ENCODE results near the gene IBTK. TPM values are rescaled to one million over a fixed set of nuclear protein-coding genes. Genes with fewer than 3 reads are reported as not detected.
"Not testable (repeated sequence)": the region's sequence is repeated elsewhere in the genome, so short reads cannot be mapped to it uniquely, and the experiment has no call there.

The IBTK gene
- total RNA-seq, 1 donor = 83.3 TPM

DNA sequence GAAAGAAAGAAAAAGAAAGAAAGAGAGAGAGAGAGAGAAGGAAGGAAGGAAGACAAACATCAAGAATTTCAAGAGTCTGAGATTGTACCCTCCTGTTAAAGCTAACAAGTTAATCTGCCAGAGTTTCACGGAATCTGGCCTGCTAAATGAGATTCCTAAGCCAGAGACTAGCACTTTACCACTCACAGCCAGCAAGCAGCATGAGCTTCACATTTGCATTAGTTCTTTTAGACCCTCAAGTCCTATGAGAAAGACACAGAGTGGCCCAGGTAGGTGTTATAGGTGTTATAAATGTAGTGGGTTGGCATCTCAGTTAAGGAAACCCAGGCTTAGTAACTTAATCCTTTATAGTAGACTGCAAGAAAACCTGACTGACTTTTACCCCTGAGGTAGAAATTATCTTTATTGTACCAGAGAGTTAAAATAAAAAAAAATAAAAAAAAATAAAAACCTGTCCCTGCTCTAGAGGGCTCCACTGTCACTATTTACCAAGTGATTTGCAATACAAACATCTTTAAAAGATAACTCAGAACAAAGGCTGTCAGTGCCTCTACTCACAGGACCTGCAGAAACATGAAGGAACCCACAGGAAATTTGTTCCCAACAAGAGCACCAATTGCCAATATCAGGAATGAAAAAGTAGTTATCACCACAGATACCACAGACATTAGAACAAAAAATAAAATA lies 9.7 kb upstream of the IBTK start:
- TF ChIP-seq CTCF (IDR thresholded peaks at IDR 0.05; ENCODE audit: insufficient read depth, low read depth, low read length) = no peak
- H3K4me3 ChIP-seq (ENCODE audit: low read depth, low read length) = no peak overlapping the region
- no peak for DNase-seq (ENCODE audit: low read depth)

GRCh38 chr6:82254722-82255121 lies 7.2 kb upstream of the IBTK start:
- DNase-seq (ENCODE audit: low read depth); H3K4me3 ChIP-seq (ENCODE audit: low read depth, low read length): not testable (repeated sequence)

- peak; percentile 48 for DNase-seq (ENCODE audit: low read depth)
- TF ChIP-seq CTCF (IDR thresholded peaks at IDR 0.05; ENCODE audit: insufficient read depth, low read depth, low read length) = peak; percentile 58
- no peak overlapping the region for H3K4me3 ChIP-seq (ENCODE audit: low read depth, low read length)
Observed at GRCh38 chr6:82251942-82252341, 4.4 kb upstream of the IBTK start.

- no peak overlapping the region for H3K4me3 ChIP-seq (ENCODE audit: low read depth, low read length)
- no peak for DNase-seq (ENCODE audit: low read depth)
- TF ChIP-seq CTCF (IDR thresholded peaks at IDR 0.05; ENCODE audit: insufficient read depth, low read depth, low read length) = no peak
Observed at GRCh38 chr6:82249381-82250253, 2.1 kb upstream of the IBTK start.

GRCh38 chr6:82248273-82248735 lies 760 bp upstream of the IBTK start:
- TF ChIP-seq CTCF (IDR thresholded peaks at IDR 0.05; ENCODE audit: insufficient read depth, low read depth, low read length) = no peak
- H3K4me3 ChIP-seq (ENCODE audit: low read depth, low read length) = peak overlapping the region; percentile 79
- peak; percentile 89 for DNase-seq (ENCODE audit: low read depth)

GRCh38 chr6:82246802-82247504 lies 591 bp downstream of the IBTK start:
- TF ChIP-seq CTCF (IDR thresholded peaks at IDR 0.05; ENCODE audit: insufficient read depth, low read depth, low read length) = no peak
- peak; percentile 54 for DNase-seq (ENCODE audit: low read depth)
- H3K4me3 ChIP-seq (ENCODE audit: low read depth, low read length) = peak overlapping the region; percentile 79

GRCh38 chr6:82246370-82246769 lies 1.2 kb downstream of the IBTK start:
- no peak for TF ChIP-seq CTCF (IDR thresholded peaks at IDR 0.05; ENCODE audit: insufficient read depth, low read depth, low read length)

More at GRCh38 chr6:82246370-82246769, 1.2 kb downstream of the IBTK start:
- DNase-seq (ENCODE audit: low read depth) = no peak
- H3K4me3 ChIP-seq (ENCODE audit: low read depth, low read length) = peak overlapping the region; percentile 79
